HepG2 (cell line): ENCODE results near the gene C2. TPM values are rescaled to one million over a fixed set of nuclear protein-coding genes. Genes with fewer than 3 reads are reported as not detected.

Source experiments
- HHEX ChIP-seq: IDR thresholded peaks from 2 replicates; pipeline ENCODE4 v1.6.1; 2016; ENCODE audit warnings: control low read depth
- KDM5A ChIP-seq: fragments of 200-600 bp; sonication (generic); IDR thresholded peaks from 2 replicates; pipeline ENCODE4 v1.7.0; 2018; ENCODE audit warnings: antibody characterized with exemption, mild to moderate bottlenecking, low read length, borderline replicate concordance
- MYPOP ChIP-seq: sonication (generic); formaldehyde crosslinking; IDR thresholded peaks from 2 replicates; pipeline ENCODE4 v1.8.1; 2023; ENCODE audit warnings: mild to moderate bottlenecking, moderate library complexity, missing genetic modification reagents
- PTBP1 ChIP-seq: fragments of 200-400 bp; formaldehyde crosslinking; IDR thresholded peaks from 2 replicates; pipeline ENCODE4 v1.6.1; 2018; ENCODE audit warnings: low read length, low read depth; ENCODE audit not compliant: poor library complexity, severe bottlenecking
- RBAK ChIP-seq: sonication (generic); formaldehyde crosslinking; IDR thresholded peaks from 2 replicates; pipeline ENCODE4 v1.5.1; 2020; ENCODE audit warnings: mild to moderate bottlenecking, missing genetic modification reagents
- RFX1 ChIP-seq: fragments of 450-650 bp; IDR thresholded peaks from 2 replicates; pipeline ENCODE4 v1.6.1; 2017
- SRF ChIP-seq: IDR thresholded peaks from 2 replicates; pipeline ENCODE4 v1.6.1; 2011; ENCODE audit warnings: mild to moderate bottlenecking, low read depth, low read length, moderate library complexity
- ZBTB38 ChIP-seq: sonication (generic); formaldehyde crosslinking; IDR thresholded peaks from 2 replicates; pipeline ENCODE4 v1.5.1; 2020; ENCODE audit warnings: mild to moderate bottlenecking, missing genetic modification reagents
- ZBTB42 ChIP-seq: sonication (generic); formaldehyde crosslinking; IDR thresholded peaks from 2 replicates; pipeline ENCODE4 v1.5.0; 2020; ENCODE audit warnings: mild to moderate bottlenecking, missing genetic modification reagents
- ZBTB8A ChIP-seq: sonication (generic); formaldehyde crosslinking; IDR thresholded peaks from 2 replicates; pipeline ENCODE4 v1.4.0; 2020; ENCODE audit warnings: mild to moderate bottlenecking, low read depth, missing genetic modification reagents, borderline replicate concordance
- ZFP36L1 ChIP-seq: sonication (generic); formaldehyde crosslinking; IDR thresholded peaks from 2 replicates; pipeline ENCODE4 v1.8.0; 2022; ENCODE audit warnings: mild to moderate bottlenecking, missing genetic modification reagents, moderate library complexity
- ZNF17 ChIP-seq: sonication (generic); formaldehyde crosslinking; IDR thresholded peaks from 2 replicates; pipeline ENCODE4 v1.5.0; 2020; ENCODE audit warnings: mild to moderate bottlenecking, missing genetic modification reagents
- ZNF235 ChIP-seq: sonication (generic); formaldehyde crosslinking; IDR thresholded peaks from 2 replicates; pipeline ENCODE4 v1.8.1; 2023; ENCODE audit warnings: mild to moderate bottlenecking, missing genetic modification reagents, borderline replicate concordance
- ZNF263 ChIP-seq: sonication (generic); formaldehyde crosslinking; IDR thresholded peaks from 2 replicates; pipeline ENCODE4 v1.4.0; 2020; ENCODE audit warnings: missing genetic modification reagents
- ZNF292 ChIP-seq: sonication (generic); formaldehyde crosslinking; IDR thresholded peaks from 2 replicates; pipeline ENCODE4 v1.8.1; 2022; ENCODE audit warnings: mild to moderate bottlenecking, low read depth, missing genetic modification reagents, borderline replicate concordance
- ZNF33A ChIP-seq: sonication (generic); formaldehyde crosslinking; IDR thresholded peaks from 2 replicates; pipeline ENCODE4 v1.5.1; 2020; ENCODE audit warnings: missing genetic modification reagents, mild to moderate bottlenecking, moderate library complexity, borderline replicate concordance
- ZNF468 ChIP-seq: sonication (generic); formaldehyde crosslinking; IDR thresholded peaks from 2 replicates; pipeline ENCODE4 v1.8.0; 2022; ENCODE audit warnings: mild to moderate bottlenecking, moderate library complexity, missing genetic modification reagents
- ZNF557 ChIP-seq: sonication (generic); formaldehyde crosslinking; IDR thresholded peaks from 2 replicates; pipeline ENCODE4 v1.4.0; 2020; ENCODE audit warnings: missing genetic modification reagents
- ZNF687 ChIP-seq: sonication (generic); formaldehyde crosslinking; IDR thresholded peaks from 2 replicates; pipeline ENCODE4 v1.5.1; 2020; ENCODE audit warnings: mild to moderate bottlenecking, missing genetic modification reagents, moderate library complexity
- ZSCAN31 ChIP-seq: sonication (generic); formaldehyde crosslinking; IDR thresholded peaks from 2 replicates; pipeline ENCODE4 v1.5.0; 2020; ENCODE audit warnings: low read depth, mild to moderate bottlenecking, missing genetic modification reagents
- ZXDC ChIP-seq: sonication (generic); formaldehyde crosslinking; IDR thresholded peaks from 2 replicates; pipeline ENCODE4 v1.5.0; 2020; ENCODE audit warnings: mild to moderate bottlenecking, missing genetic modification reagents
- polyA plus RNA-seq, 8 experiments: library from polyadenylated mRNA; depleted of rRNA in 3 of 8; stranded (reverse) in 7 of 8; unstranded in 1 of 8; fragments of >200 nt; fragmentation: Illumina TruSeq in 4 of 8; extraction: Trizol in 4 of 8; gene quantifications; 2 replicates each; pipeline versions ENCODE4 v1.2.1 to v1.2.3, GENCODE V29; 2011 to 2016; ENCODE audit warnings: low read depth in 4 of 8, missing spikeins in 1 of 8, mixed read lengths in 1 of 8; ENCODE audit not compliant: insufficient read depth in 1 of 8
- total RNA-seq, 5 experiments: library from RNA; depleted of rRNA; stranded (reverse); fragments of >200 nt; fragmentation: Illumina TruSeq; extraction: Trizol; gene quantifications; 2 replicates each; pipeline ENCODE4 v1.2.3, GENCODE V29; 2016; ENCODE audit warnings: low read depth in 1 of 5

The C2 gene
- total and polyA plus RNA-seq, 2 of the 13 experiments (the other 11 are each of a cell fraction or from before 2014, with no cell fraction given), result 165 to 307 TPM

- TF ChIP-seq ZXDC (CRISPR knock-in tag), result no peak
- no peak for TF ChIP-seq ZBTB42 (CRISPR knock-in tag)
- TF ChIP-seq ZBTB38 (CRISPR knock-in tag), result peak; percentile 10; the same call in 1 of the 2 replicates
- TF ChIP-seq ZNF557, result no peak
- TF ChIP-seq ZFP36L1 (CRISPR knock-in tag), result no peak
- 0 out of 2 replicates have a peak, but pooled peaks have one; percentile 12 for TF ChIP-seq MYPOP
- no peak for TF ChIP-seq SRF
- no peak for TF ChIP-seq PTBP1
- no peak for TF ChIP-seq HHEX
- no peak for TF ChIP-seq ZBTB8A (CRISPR knock-in tag)
- 0 out of 2 replicates have a peak, but pooled peaks have one; percentile 3 for TF ChIP-seq ZNF263 (CRISPR knock-in tag)
- TF ChIP-seq ZNF687, result peak; percentile 72
- TF ChIP-seq RFX1, result no peak
- TF ChIP-seq ZNF292, result no peak; the same call in 1 of the 2 replicates
- no peak for TF ChIP-seq ZNF33A
- 0 out of 2 replicates have a peak, but pooled peaks have one; percentile 15 for TF ChIP-seq ZSCAN31 (CRISPR knock-in tag)
- TF ChIP-seq RBAK (CRISPR knock-in tag), result no peak
- TF ChIP-seq KDM5A, result no peak
- TF ChIP-seq ZNF17, result no peak
- no peak for TF ChIP-seq ZNF468 (CRISPR knock-in tag)
- no peak for TF ChIP-seq ZNF235
Observed at GRCh38 chr6:31927863-31928671, 550 bp downstream of the C2 start (continued).
